GM12892 (cell line): ENCODE data around the gene USP10.

ENCODE experiments used
- POLR2A ChIP-seq: IDR thresholded peaks from 2 replicates; pipeline ENCODE4 v1.6.1; 2011; ENCODE audit warnings: low read depth, low read length, control low read depth
- POLR2AphosphoS5 ChIP-seq: IDR thresholded peaks from 2 replicates; pipeline ENCODE4 v1.6.1; 2011; ENCODE audit warnings: low read depth, low read length, control low read depth
- TAF1 ChIP-seq: IDR thresholded peaks from 2 replicates; pipeline ENCODE4 v1.6.1; 2011; ENCODE audit warnings: low read depth, mild to moderate bottlenecking, control low read depth, low read length, borderline replicate concordance

- TF ChIP-seq POLR2A (no peak), TAF1 (no peak), POLR2AphosphoS5 (no peak)
Measured at GRCh38 chr16:84687715-84688114, 12.1 kb upstream of the USP10 start.
